Activated CD4-positive, alpha-beta T cell treated with anti-CD3 and anti-CD28 coated beads for 36 hours (primary cell): ENCODE results near the gene BACH2. TPM values are rescaled to one million over a fixed set of nuclear protein-coding genes. Genes with fewer than 3 reads are reported as not detected.
A peak's percentile ranks its signal among the peaks of the same experiment; 100 is the strongest.

Source experiments
- ATAC-seq: fragments of 200-7000 bp; cut with Tn5 transposase; one replicate; pipeline ENCODE4 v1.10.0; 2021; ENCODE audit warnings: mild to moderate bottlenecking, moderate library complexity
- CTCF ChIA-PET: fragments of 350-600 bp; sonication (Branson Sonifier 250); formaldehyde crosslinking; loops from one replicate; lab custom pipeline; 2021; ENCODE audit warnings: antibody characterized with exemption; lab: Charles Lee
- POLR2A ChIA-PET: fragments of 350-600 bp; sonication (Branson Sonifier 250); formaldehyde crosslinking; loops from one replicate; lab custom pipeline; 2021; ENCODE audit warnings: antibody characterized with exemption, inconsistent platforms; lab: Charles Lee
- DNase-seq: peaks from one replicate; pipeline ENCODE4 v3.0.0-alpha.2; 2020
- H3K27ac Mint-ChIP-seq: one replicate; pipeline ENCODE4 v1.8.0; 2021; ENCODE audit warnings: mixed read lengths
- H3K27me3 Mint-ChIP-seq: one replicate; pipeline ENCODE4 v1.8.0; 2021; ENCODE audit warnings: mixed read lengths
- H3K36me3 Mint-ChIP-seq: one replicate; pipeline ENCODE4 v1.8.0; 2021; ENCODE audit warnings: low read depth, mixed read lengths
- H3K4me1 Mint-ChIP-seq: one replicate; pipeline ENCODE4 v1.8.0; 2021; ENCODE audit warnings: mixed read lengths
- H3K4me3 Mint-ChIP-seq: one replicate; pipeline ENCODE4 v1.8.0; 2021; ENCODE audit warnings: mild to moderate bottlenecking, moderate library complexity, mixed read lengths
- H3K9me3 Mint-ChIP-seq: one replicate; pipeline ENCODE4 v1.8.0; 2021; ENCODE audit warnings: low read depth, mixed read lengths
- intact Hi-C, 2 experiments: fragments of 100-400 bp; cut with DNase I in 1 of 2; cut with micrococcal nuclease in 1 of 2; formaldehyde crosslinking; loops; one replicate each; pipeline versions ENCODE4 v1.14.2 to v1.15.1; 2022 to 2024; cut with DNase I, micrococcal nuclease
- total RNA-seq, 2 experiments: library from RNA; stranded (reverse); gene quantifications; one replicate each; pipeline ENCODE4 v1.2.3, GENCODE V29; 2021

Gene BACH2
- total RNA-seq, 2 experiments from 2014 or later, result 74.7 to 87.3 TPM

GRCh38 chr6:90199900-90200299, 96.7 kb downstream of the BACH2 start:
- Mint-ChIP-seq H3K9me3 (peaks cover 17% of the 10 kb centered on the region), H3K4me1 (peaks cover 88% of the 10 kb centered on the region), H3K4me3 (no peak overlapping the region), H3K27me3 (no peaks in the 10 kb centered on the region), H3K27ac (peak overlapping the region; percentile 82), H3K36me3 (peaks cover 67% of the 10 kb centered on the region)
- ATAC-seq, result no peak
- intact Hi-C loops, result no loop called here
- ChIA-PET POLR2A (interaction anchor here (0.6 kb wide), 1 partner anchor 38 kb away, joined by 4 read pairs; no protein-coding TSS in a partner anchor), CTCF (interaction anchor here (0.7 to 1.0 kb wide), 2 partner anchors 10 to 91 kb away, joined by 3 read pairs; no protein-coding TSS in a partner anchor)
- DNase-seq, result no peak

DNA sequence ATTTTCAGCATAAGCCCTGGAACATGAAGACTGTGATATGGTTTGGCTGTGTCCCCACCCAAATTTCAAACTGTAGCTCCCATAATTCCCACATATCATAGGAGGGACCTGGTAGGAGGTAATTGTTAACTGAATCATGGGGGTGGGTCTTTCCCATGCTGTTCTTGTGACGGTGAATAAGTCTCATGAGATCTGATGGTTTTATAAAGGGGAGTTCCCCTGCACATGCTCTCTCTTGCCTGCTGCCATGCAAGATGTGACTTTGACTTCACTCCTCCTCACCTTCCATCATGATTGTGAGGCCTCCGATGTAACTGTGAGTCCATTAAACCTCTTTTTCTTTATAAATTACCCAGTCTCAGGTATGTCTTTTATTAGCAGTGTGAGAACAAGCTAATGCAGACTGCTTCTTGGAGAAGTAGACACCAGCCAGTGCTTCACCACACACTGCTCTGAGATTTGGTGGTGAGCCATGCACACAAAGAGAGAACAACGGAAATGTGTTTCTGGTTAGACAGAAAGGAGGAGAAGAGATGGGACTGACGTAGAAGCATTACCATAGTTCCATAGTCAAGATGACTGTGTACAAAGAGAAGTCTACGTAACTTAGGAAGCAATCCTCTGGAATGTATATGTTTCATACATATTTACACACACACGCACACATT, 97.8 kb downstream of the BACH2 start:
- Mint-ChIP-seq H3K27ac (peak overlapping the region; percentile 75), H3K9me3 (peaks cover 17% of the 10 kb centered on the region), H3K4me1 (peaks cover 85% of the 10 kb centered on the region), H3K4me3 (no peak overlapping the region), H3K27me3 (no peaks in the 10 kb centered on the region), H3K36me3 (peaks cover 61% of the 10 kb centered on the region)
- ATAC-seq, result peak; percentile 33
- DNase-seq, result no peak
- intact Hi-C loops, result no loop called here
- ChIA-PET CTCF (interaction anchor here (1.0 to 1.4 kb wide), 3 partner anchors 11 to 19 kb away, joined by 3 to 4 read pairs (median 3); no protein-coding TSS in a partner anchor), POLR2A (interaction anchor here (0.6 kb wide), 1 partner anchor 86 kb away, joined by 11 read pairs; no protein-coding TSS in a partner anchor)

DNA sequence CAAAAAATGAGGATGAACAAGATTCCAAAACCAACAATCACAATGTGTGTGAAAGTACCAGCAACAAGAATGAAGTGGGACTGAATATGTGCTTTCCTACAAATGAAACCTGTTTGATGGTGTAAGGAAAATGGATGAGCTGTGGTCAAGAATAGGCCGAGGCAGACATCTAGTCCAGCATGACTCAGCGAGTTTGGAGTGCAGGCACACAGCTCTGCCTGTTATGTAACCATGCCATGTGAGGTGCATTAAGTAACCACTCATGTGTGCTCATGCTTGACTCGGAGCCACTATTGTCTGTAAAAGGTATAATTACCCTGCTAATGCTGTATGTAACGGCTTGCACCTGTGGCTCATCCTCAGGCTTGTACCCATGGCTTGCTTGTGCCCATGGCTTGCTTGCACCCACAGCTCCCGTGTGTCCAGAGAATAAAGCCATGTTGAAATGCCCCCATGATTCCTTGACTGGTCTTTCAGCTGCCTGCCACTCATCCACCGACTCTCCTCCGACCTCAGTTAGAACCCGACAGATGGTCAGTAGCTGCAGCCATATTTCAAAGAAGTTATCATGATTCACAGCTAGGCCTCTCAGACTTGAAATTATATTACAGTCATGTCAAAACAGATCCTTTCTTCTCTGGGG, 98.7 kb downstream of the BACH2 start:
- Mint-ChIP-seq H3K4me3 (peak overlapping the region; percentile 34), H3K27me3 (no peaks in the 10 kb centered on the region), H3K9me3 (peaks cover 17% of the 10 kb centered on the region), H3K4me1 (peaks cover 87% of the 10 kb centered on the region), H3K36me3 (peaks cover 62% of the 10 kb centered on the region), H3K27ac (peak overlapping the region; percentile 75)
- DNase-seq, result peak; percentile 40
- ATAC-seq, result no peak
- POLR2A ChIA-PET, result no interaction called here
- CTCF ChIA-PET, result interaction anchor here (0.6 to 1.4 kb wide), 4 partner anchors 10 to 106 kb away, joined by 3 to 4 read pairs (median 3); no protein-coding TSS in a partner anchor
- intact Hi-C loops, result no loop called here

DNA sequence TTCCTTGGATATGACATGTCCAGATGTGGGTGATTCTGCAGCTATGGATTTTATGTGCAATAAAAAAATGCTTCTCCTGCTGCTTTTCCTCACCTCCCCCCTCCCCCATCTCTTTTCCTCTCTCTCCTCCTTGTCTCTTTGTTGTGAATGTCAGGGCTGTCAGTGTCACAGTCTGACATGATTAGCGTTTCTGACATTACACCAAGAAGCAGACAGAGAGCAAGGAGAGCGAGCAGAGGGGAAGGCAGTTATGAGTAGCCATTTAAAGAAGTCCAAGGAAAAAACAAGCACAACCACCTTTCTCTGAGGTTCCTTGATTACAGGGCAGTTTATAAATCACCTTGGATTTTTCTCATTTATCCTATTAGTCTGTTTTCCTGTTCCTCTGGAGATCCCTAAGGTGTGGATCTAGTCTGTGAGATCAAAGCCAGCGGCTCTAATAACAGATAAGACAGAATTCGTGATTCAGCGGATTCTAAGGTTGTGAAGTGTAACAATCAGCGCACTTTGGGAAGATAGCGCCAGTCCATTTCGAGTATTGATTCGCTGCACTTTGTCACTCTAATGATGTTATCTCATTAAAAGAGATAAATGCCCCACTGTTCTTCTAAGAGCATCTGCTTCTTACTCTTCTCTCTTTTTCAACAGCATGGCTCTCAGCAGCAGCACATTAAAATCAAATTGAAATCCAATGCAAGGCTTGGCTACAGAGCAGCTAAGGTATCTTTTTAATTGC, 101.4 kb downstream of the BACH2 start:
- Mint-ChIP-seq H3K4me1 (peaks cover 92% of the 10 kb centered on the region), H3K36me3 (peaks cover 50% of the 10 kb centered on the region), H3K4me3 (peak overlapping the region; percentile 36), H3K27ac (peak overlapping the region; percentile 66), H3K27me3 (no peaks in the 10 kb centered on the region), H3K9me3 (peaks cover 17% of the 10 kb centered on the region)
- DNase-seq (no peak), ATAC-seq (no peak)
- intact Hi-C loops, result loop anchor here in 1 of 2 experiments (2.0 kb wide), 1 partner anchor 44 kb away; no protein-coding TSS in a partner anchor
- POLR2A ChIA-PET, result interaction anchor here (0.6 kb wide), 2 partner anchors 73 to 219 kb away, joined by 3 read pairs; no protein-coding TSS in a partner anchor
- CTCF ChIA-PET, result interaction anchor here (0.6 to 1.5 kb wide), 8 partner anchors 18 to 255 kb away, joined by 3 to 5 read pairs (median 4); no protein-coding TSS in a partner anchor

DNA sequence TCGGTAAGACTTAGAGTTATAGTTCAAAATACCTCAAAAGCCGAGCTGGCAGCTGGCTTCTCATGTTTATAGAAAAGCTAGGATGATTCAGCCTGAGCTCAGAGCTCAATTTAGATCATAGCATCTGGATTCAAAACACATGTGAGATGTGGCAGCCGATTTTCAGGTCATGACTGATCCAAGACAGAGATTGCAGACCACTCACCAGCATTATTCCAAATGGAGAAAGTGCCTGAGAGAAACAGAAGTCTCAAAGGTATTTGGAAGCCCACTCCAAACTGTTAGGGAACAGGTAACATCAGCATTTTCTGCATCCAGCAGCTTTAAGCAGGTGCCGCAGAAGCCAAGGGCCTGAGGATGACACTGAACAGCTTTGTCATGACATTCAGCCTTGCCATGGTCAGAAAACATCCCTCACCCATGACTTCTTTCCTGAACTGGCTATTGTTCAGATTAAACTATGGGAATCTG, 102.2 kb downstream of the BACH2 start:
- Mint-ChIP-seq H3K36me3 (peaks cover 49% of the 10 kb centered on the region), H3K27me3 (no peaks in the 10 kb centered on the region), H3K9me3 (peaks cover 13% of the 10 kb centered on the region), H3K27ac (peak overlapping the region; percentile 88), H3K4me3 (peak overlapping the region; percentile 5), H3K4me1 (peaks cover 93% of the 10 kb centered on the region)
- ATAC-seq, result peak; percentile 42
- DNase-seq, result peak; percentile 53
- intact Hi-C loops, result loop anchor here (2.0 to 5.0 kb wide), 2 partner anchors 44 to 283 kb away; no protein-coding TSS in a partner anchor
- ChIA-PET POLR2A (interaction anchor here (0.6 to 0.9 kb wide), 3 partner anchors 13 to 84 kb away, joined by 3 to 4 read pairs (median 3); no protein-coding TSS in a partner anchor), CTCF (interaction anchor here (0.6 to 1.5 kb wide), 8 partner anchors 17 to 254 kb away, joined by 3 to 5 read pairs (median 4); no protein-coding TSS in a partner anchor)

GRCh38 chr6:90193359-90193758, 103.3 kb downstream of the BACH2 start:
- intact Hi-C loops, result loop anchor here in 1 of 2 experiments (5.0 kb wide), 1 partner anchor 284 kb away; no protein-coding TSS in a partner anchor
- no peak for DNase-seq
- no peak overlapping the region for H3K4me3 Mint-ChIP-seq
- CTCF ChIA-PET, result interaction anchor here (1.4 kb wide), 1 partner anchor 26 kb away, joined by 3 read pairs; no protein-coding TSS in a partner anchor
- no peak for ATAC-seq
- peak overlapping the region; percentile 73 for H3K27ac Mint-ChIP-seq
- H3K4me1 Mint-ChIP-seq, result peaks cover 90% of the 10 kb centered on the region
- H3K9me3 Mint-ChIP-seq, result peaks cover 4% of the 10 kb centered on the region
- peaks cover 44% of the 10 kb centered on the region for H3K36me3 Mint-ChIP-seq
- POLR2A ChIA-PET, result no interaction called here
- H3K27me3 Mint-ChIP-seq, result no peaks in the 10 kb centered on the region

GRCh38 chr6:90192857-90193256, 103.8 kb downstream of the BACH2 start:
- Mint-ChIP-seq H3K27me3 (no peaks in the 10 kb centered on the region), H3K4me1 (peaks cover 85% of the 10 kb centered on the region), H3K9me3 (no peaks in the 10 kb centered on the region), H3K27ac (peak overlapping the region; percentile 73), H3K36me3 (peaks cover 39% of the 10 kb centered on the region), H3K4me3 (peak overlapping the region; percentile 16)
- intact Hi-C loops, result loop anchor here in 1 of 2 experiments (5.0 kb wide), 1 partner anchor 284 kb away; no protein-coding TSS in a partner anchor
- ChIA-PET CTCF (interaction anchor here (1.4 kb wide), 1 partner anchor 26 kb away, joined by 3 read pairs; no protein-coding TSS in a partner anchor), POLR2A (no interaction called here)
- DNase-seq, result peak; percentile 22
- no peak for ATAC-seq

GRCh38 chr6:90190752-90191395, 105.8 kb downstream of the BACH2 start:
- peak; percentile 38 for DNase-seq

DNA sequence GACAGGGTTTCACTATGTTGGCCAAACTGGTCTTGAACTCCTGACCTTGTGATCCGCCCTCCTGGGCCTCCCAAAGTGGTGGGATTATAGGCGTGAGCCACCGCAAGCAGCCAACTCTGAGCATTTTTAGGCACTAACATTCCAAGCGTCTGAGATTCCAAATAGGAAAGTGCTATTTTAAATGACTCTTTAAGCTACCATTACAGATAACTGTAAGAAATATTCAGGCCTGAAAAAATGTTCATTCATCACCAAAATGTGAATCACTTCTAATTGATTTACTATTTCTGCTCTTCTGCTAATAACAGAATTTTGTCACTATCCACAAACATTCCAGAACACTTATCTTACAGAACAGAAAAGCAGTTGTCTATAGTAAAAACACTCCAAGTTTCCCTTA, 106.5 kb downstream of the BACH2 start:
- H3K4me3 Mint-ChIP-seq, result no peak overlapping the region

More at GRCh38 chr6:90190752-90191395, 105.8 kb downstream of the BACH2 start:
- no peaks in the 10 kb centered on the region for H3K27me3 Mint-ChIP-seq
- peaks cover 88% of the 10 kb centered on the region for H3K4me1 Mint-ChIP-seq
- H3K27ac Mint-ChIP-seq, result peak overlapping the region; percentile 74
- peak overlapping the region; percentile 27 for H3K4me3 Mint-ChIP-seq
- ChIA-PET CTCF (interaction anchor here (0.6 to 1.3 kb wide), 5 partner anchors 13 to 276 kb away, joined by 3 to 4 read pairs (median 3); no protein-coding TSS in a partner anchor), POLR2A (interaction anchor here (0.7 to 1.0 kb wide), 4 partner anchors 17 to 158 kb away, joined by 3 to 6 read pairs (median 4); no protein-coding TSS in a partner anchor)
- intact Hi-C loops, result loop anchor here in 1 of 2 experiments (2.0 to 5.0 kb wide), 2 partner anchors 44 to 286 kb away; no protein-coding TSS in a partner anchor
- ATAC-seq, result peak; percentile 58
- no peaks in the 10 kb centered on the region for H3K9me3 Mint-ChIP-seq
- H3K36me3 Mint-ChIP-seq, result peaks cover 42% of the 10 kb centered on the region

More for the DNA sequence above, 106.5 kb downstream of the BACH2 start:
- H3K27ac Mint-ChIP-seq, result peak overlapping the region; percentile 74
- ATAC-seq (no peak), DNase-seq (no peak)
- CTCF ChIA-PET, result interaction anchor here (0.6 to 1.3 kb wide), 3 partner anchors 13 to 129 kb away, joined by 3 read pairs; no protein-coding TSS in a partner anchor
- H3K9me3 Mint-ChIP-seq, result no peaks in the 10 kb centered on the region
- POLR2A ChIA-PET, result interaction anchor here (1.0 kb wide), 1 partner anchor 29 kb away, joined by 6 read pairs; no protein-coding TSS in a partner anchor
- peaks cover 45% of the 10 kb centered on the region for H3K36me3 Mint-ChIP-seq
- H3K4me1 Mint-ChIP-seq, result peaks cover 85% of the 10 kb centered on the region
- H3K27me3 Mint-ChIP-seq, result no peaks in the 10 kb centered on the region
- intact Hi-C loops, result loop anchor here in 1 of 2 experiments (2.0 to 5.0 kb wide), 2 partner anchors 45 to 287 kb away; no protein-coding TSS in a partner anchor
